HepG2 (cell line): Measurements from ENCODE around the gene HSF4. TPM values are rescaled to one million over a fixed set of nuclear protein-coding genes. Genes with fewer than 3 reads are reported as not detected.

Experiments
- CAMTA2 ChIP-seq: sonication (generic); formaldehyde crosslinking; IDR thresholded peaks from 2 replicates; pipeline ENCODE4 v1.4.0; 2020; ENCODE audit warnings: mild to moderate bottlenecking, missing genetic modification reagents, borderline replicate concordance
- FOXO4 ChIP-seq: sonication (generic); formaldehyde crosslinking; conservative IDR thresholded peaks from 2 replicates; pipeline ENCODE4 v1.8.1; 2023; ENCODE audit warnings: missing genetic modification reagents
- HDAC2 ChIP-seq: sonication (generic); formaldehyde crosslinking; IDR thresholded peaks from 2 replicates; pipeline ENCODE4 v1.4.0; 2020; ENCODE audit warnings: missing genetic modification reagents
- MBNL3 ChIP-seq: fragments of 250-450 bp; sonication (Bioruptor Pico); conservative IDR thresholded peaks from 2 replicates; pipeline ENCODE4 v1.8.0; 2022; ENCODE audit warnings: mild to moderate bottlenecking, inconsistent platforms
- MTF2 ChIP-seq: sonication (generic); formaldehyde crosslinking; IDR thresholded peaks from 2 replicates; pipeline ENCODE4 v1.5.0; 2020; ENCODE audit warnings: missing genetic modification reagents, borderline replicate concordance
- NFE2L1 ChIP-seq: sonication (generic); formaldehyde crosslinking; IDR thresholded peaks from 2 replicates; pipeline ENCODE4 v1.4.0; 2020; ENCODE audit warnings: missing genetic modification reagents, mild to moderate bottlenecking, borderline replicate concordance
- RNF2 ChIP-seq: fragments of 450-650 bp; conservative IDR thresholded peaks from 2 replicates; pipeline ENCODE4 v1.6.1; 2016; ENCODE audit warnings: low read depth
- RORA ChIP-seq: sonication (generic); formaldehyde crosslinking; IDR thresholded peaks from 2 replicates; pipeline ENCODE4 v1.5.0; 2020; ENCODE audit warnings: mild to moderate bottlenecking, missing genetic modification reagents, moderate library complexity
- SP140L ChIP-seq: sonication (generic); formaldehyde crosslinking; IDR thresholded peaks from 2 replicates; pipeline ENCODE4 v1.4.0; 2020; ENCODE audit warnings: missing genetic modification reagents, borderline replicate concordance
- TOPORS ChIP-seq: sonication (generic); formaldehyde crosslinking; IDR thresholded peaks from 2 replicates; pipeline ENCODE4 v1.8.0; 2023; ENCODE audit warnings: mild to moderate bottlenecking, missing genetic modification reagents
- XRCC5 ChIP-seq: fragments of 200-400 bp; formaldehyde crosslinking; optimal IDR thresholded peaks from 2 replicates; pipeline ENCODE3; 2017; ENCODE audit warnings: mild to moderate bottlenecking, low read length
- ZHX2 ChIP-seq, 2 experiments: sonication (generic) in 1 of 2; formaldehyde crosslinking in 1 of 2; IDR thresholded peaks; 2 replicates each; pipeline versions ENCODE4 v1.6.1 to v1.9.0; 2014 to 2022; ENCODE audit warnings: antibody characterized with exemption in 1 of 2, borderline replicate concordance in 1 of 2, inconsistent platforms in 1 of 2, low read depth in 1 of 2, missing genetic modification reagents in 1 of 2
- ZNF616 ChIP-seq: sonication (generic); formaldehyde crosslinking; IDR thresholded peaks from 2 replicates; pipeline ENCODE4 v1.5.0; 2020; ENCODE audit warnings: low read depth, mild to moderate bottlenecking, missing genetic modification reagents
- ZNF644 ChIP-seq: IDR thresholded peaks from 2 replicates; pipeline ENCODE4 v1.6.1; 2016; ENCODE audit warnings: low read depth
- ZNF7 ChIP-seq: IDR thresholded peaks from 2 replicates; pipeline ENCODE4 v1.6.1; 2016; ENCODE audit warnings: missing biosample characterization, missing genetic modification reagents
- ZNF891 ChIP-seq: sonication (generic); formaldehyde crosslinking; IDR thresholded peaks from 2 replicates; pipeline ENCODE4 v1.5.0; 2020; ENCODE audit warnings: mild to moderate bottlenecking, missing genetic modification reagents
- ZSCAN9 ChIP-seq: IDR thresholded peaks from 2 replicates; pipeline ENCODE4 v1.6.1; 2016; ENCODE audit warnings: borderline replicate concordance
- polyA plus RNA-seq, 8 experiments: library from polyadenylated mRNA; depleted of rRNA in 3 of 8; stranded (reverse) in 7 of 8; unstranded in 1 of 8; fragments of >200 nt; fragmentation: Illumina TruSeq in 4 of 8; extraction: Trizol in 4 of 8; gene quantifications; 2 replicates each; pipeline versions ENCODE4 v1.2.1 to v1.2.3, GENCODE V29; 2011 to 2016; ENCODE audit warnings: low read depth in 4 of 8, missing spikeins in 1 of 8, mixed read lengths in 1 of 8; ENCODE audit not compliant: insufficient read depth in 1 of 8
- total RNA-seq, 5 experiments: library from RNA; depleted of rRNA; stranded (reverse); fragments of >200 nt; fragmentation: Illumina TruSeq; extraction: Trizol; gene quantifications; 2 replicates each; pipeline ENCODE4 v1.2.3, GENCODE V29; 2016; ENCODE audit warnings: low read depth in 1 of 5
- TF ChIP-seq, protein P1 (sequence below): sonication (generic); formaldehyde crosslinking; IDR thresholded peaks from 2 replicates; pipeline ENCODE4 v1.4.0; 2020; ENCODE audit warnings: missing genetic modification reagents

Gene HSF4
- total and polyA plus RNA-seq, 2 of the 13 experiments (the other 11 are each of a cell fraction or from before 2014, with no cell fraction given) = 3.5 to 16.9 TPM

- TF ChIP-seq ZHX2 (IDR thresholded peaks at IDR 0.05; ENCODE audit: low read depth) (no peak), ZHX2 (CRISPR knock-in tag; IDR thresholded peaks at IDR 0.05; ENCODE audit: borderline replicate concordance) (no peak), SP140L (CRISPR knock-in tag) (no peak), HDAC2 (CRISPR knock-in tag) (no peak), ZSCAN9 (CRISPR knock-in tag) (no peak), NFE2L1 (CRISPR knock-in tag) (0 out of 2 replicates have a peak, but pooled peaks have one; percentile 18), XRCC5 (peak; percentile 43), RORA (CRISPR knock-in tag) (no peak), RNF2 (no peak), ZNF616 (CRISPR knock-in tag) (no peak), ZNF891 (CRISPR knock-in tag) (peak; percentile 16; the same call in 1 of the 2 replicates), ZNF644 (CRISPR knock-in tag) (no peak), ZNF7 (0 out of 2 replicates have a peak, but pooled peaks have one; percentile 23), CAMTA2 (0 out of 2 replicates have a peak, but pooled peaks have one; percentile 42), FOXO4 (CRISPR knock-in tag) (0 out of 2 replicates have a peak, but pooled peaks have one; percentile 94), MBNL3 (CRISPR knock-in tag) (no peak), TOPORS (no peak), MTF2 (CRISPR knock-in tag) (0 out of 2 replicates have a peak, but pooled peaks have one; percentile 28)
- TF ChIP-seq, protein P1, sequence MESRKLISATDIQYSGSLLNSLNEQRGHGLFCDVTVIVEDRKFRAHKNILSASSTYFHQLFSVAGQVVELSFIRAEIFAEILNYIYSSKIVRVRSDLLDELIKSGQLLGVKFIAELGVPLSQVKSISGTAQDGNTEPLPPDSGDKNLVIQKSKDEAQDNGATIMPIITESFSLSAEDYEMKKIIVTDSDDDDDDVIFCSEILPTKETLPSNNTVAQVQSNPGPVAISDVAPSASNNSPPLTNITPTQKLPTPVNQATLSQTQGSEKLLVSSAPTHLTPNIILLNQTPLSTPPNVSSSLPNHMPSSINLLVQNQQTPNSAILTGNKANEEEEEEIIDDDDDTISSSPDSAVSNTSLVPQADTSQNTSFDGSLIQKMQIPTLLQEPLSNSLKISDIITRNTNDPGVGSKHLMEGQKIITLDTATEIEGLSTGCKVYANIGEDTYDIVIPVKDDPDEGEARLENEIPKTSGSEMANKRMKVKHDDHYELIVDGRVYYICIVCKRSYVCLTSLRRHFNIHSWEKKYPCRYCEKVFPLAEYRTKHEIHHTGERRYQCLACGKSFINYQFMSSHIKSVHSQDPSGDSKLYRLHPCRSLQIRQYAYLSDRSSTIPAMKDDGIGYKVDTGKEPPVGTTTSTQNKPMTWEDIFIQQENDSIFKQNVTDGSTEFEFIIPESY = peak; percentile 14; the same call in 1 of the 2 replicates
Measured at GRCh38 chr16:67210069-67210937, 45.8 kb downstream of the HSF4 start (continued).
